Measurements from ENCODE around the gene GSG1. TPM values are rescaled to one million over a fixed set of nuclear protein-coding genes. Genes with fewer than 3 reads are reported as not detected.

GSG1 gene
- total RNA-seq, 1 experiment from 2014 or later: not detected

DNA sequence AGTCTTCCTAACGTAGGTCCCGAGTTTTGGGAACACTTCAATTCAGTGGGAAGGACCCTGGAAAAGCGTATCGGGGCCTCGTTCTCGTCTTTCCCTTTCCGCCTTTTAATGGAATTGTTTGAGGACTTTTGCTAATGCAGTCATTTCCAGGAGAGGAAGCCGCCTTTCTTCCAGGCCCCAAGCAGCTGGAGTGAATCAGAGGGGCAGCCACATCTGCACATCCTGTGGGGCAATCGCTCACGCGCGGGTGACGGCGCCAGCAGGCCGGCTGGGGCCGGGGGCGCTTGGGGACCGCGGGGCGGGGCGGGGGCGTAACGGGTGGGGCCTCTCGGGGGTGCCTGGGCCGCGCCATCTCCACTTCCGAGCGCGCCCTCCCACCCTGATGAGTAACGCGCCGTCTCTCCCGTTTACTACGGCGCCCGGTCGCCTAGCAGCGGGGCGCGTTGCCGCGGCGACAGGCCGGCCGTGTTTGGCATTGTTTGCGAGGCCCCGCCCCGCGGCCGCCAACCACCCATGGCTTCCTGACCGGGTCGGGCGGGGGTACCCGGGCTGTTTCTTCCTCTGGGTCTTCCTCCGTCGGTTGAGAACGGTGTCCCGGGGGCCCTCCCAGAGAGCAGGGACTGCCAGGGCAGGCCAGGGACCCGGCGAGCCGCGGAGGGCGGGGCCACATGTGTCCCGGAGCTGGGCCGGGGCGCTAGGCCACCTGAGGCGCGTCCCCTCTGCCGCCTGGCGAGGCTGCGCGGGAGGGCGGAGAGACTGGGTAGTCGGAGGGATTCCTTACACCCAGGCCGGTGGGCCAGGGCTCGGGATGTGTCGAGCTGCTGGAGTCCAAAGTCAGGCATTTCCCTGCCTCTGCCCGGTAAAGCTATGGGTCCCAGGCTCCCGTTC is 2.3 kb downstream of the GSG1 start:
- no peaks in the 10 kb centered on the region for H3K27me3 ChIP-seq (ENCODE audit: low read length)
- H2AFZ ChIP-seq (ENCODE audit: low read length): peak overlapping the region; percentile 94
- peak overlapping the region; percentile 87 for H3K4me2 ChIP-seq (ENCODE audit: low read depth, low read length, poor library complexity, severe bottlenecking)
- no peaks in the 10 kb centered on the region for H3K9me2 ChIP-seq (replicated peaks; ENCODE audit: insufficient read depth, low read length)
- H4K20me1 ChIP-seq (ENCODE audit: insufficient read depth, low read depth, low read length): no peaks in the 10 kb centered on the region
- H3K36me3 ChIP-seq (ENCODE audit: insufficient read depth, low read length): no peaks in the 10 kb centered on the region
- H3K27ac ChIP-seq (ENCODE audit: low read length): no peak overlapping the region
- no peaks in the 10 kb centered on the region for H3K79me2 ChIP-seq (ENCODE audit: low read length)
- H3K9ac ChIP-seq (ENCODE audit: low read length): peak overlapping the region; percentile 71
- peak overlapping the region; percentile 75 for H3K4me3 ChIP-seq (ENCODE audit: low read length)
- H3K9me3 ChIP-seq (ENCODE audit: low read length): no peaks in the 10 kb centered on the region
- DNase-seq: peak; percentile 93
- peaks cover 45% of the 10 kb centered on the region for H3K4me1 ChIP-seq (ENCODE audit: low read length)

DNA sequence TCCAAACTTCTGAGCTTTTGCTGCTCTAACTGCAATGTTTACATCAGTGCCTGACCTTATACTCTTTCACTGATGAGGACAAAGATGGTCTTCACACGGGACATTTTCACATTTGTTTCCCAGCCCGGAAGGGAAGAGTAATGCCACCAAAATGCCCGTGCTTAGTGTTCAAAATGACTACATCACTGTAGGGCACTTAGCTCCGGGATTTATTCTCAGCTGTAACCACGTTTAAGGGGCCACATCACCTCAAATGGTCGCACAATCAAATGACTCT is 2.9 kb downstream of the GSG1 start:
- peak overlapping the region; percentile 75 for H3K4me3 ChIP-seq (ENCODE audit: low read length)
- H3K9me2 ChIP-seq (replicated peaks; ENCODE audit: insufficient read depth, low read length): no peaks in the 10 kb centered on the region
- H3K9me3 ChIP-seq (ENCODE audit: low read length): no peaks in the 10 kb centered on the region
- peak overlapping the region; percentile 87 for H3K4me2 ChIP-seq (ENCODE audit: low read depth, low read length, poor library complexity, severe bottlenecking)
- H3K4me1 ChIP-seq (ENCODE audit: low read length): peaks cover 45% of the 10 kb centered on the region
- H3K36me3 ChIP-seq (ENCODE audit: insufficient read depth, low read length): no peaks in the 10 kb centered on the region
- H3K9ac ChIP-seq (ENCODE audit: low read length): peak overlapping the region; percentile 71
- no peak for DNase-seq
- no peaks in the 10 kb centered on the region for H3K27me3 ChIP-seq (ENCODE audit: low read length)
- no peaks in the 10 kb centered on the region for H4K20me1 ChIP-seq (ENCODE audit: insufficient read depth, low read depth, low read length)
- no peak overlapping the region for H3K27ac ChIP-seq (ENCODE audit: low read length)
- H2AFZ ChIP-seq (ENCODE audit: low read length): peak overlapping the region; percentile 39; the same call in 1 of the 2 replicates
- no peaks in the 10 kb centered on the region for H3K79me2 ChIP-seq (ENCODE audit: low read length)

DNA sequence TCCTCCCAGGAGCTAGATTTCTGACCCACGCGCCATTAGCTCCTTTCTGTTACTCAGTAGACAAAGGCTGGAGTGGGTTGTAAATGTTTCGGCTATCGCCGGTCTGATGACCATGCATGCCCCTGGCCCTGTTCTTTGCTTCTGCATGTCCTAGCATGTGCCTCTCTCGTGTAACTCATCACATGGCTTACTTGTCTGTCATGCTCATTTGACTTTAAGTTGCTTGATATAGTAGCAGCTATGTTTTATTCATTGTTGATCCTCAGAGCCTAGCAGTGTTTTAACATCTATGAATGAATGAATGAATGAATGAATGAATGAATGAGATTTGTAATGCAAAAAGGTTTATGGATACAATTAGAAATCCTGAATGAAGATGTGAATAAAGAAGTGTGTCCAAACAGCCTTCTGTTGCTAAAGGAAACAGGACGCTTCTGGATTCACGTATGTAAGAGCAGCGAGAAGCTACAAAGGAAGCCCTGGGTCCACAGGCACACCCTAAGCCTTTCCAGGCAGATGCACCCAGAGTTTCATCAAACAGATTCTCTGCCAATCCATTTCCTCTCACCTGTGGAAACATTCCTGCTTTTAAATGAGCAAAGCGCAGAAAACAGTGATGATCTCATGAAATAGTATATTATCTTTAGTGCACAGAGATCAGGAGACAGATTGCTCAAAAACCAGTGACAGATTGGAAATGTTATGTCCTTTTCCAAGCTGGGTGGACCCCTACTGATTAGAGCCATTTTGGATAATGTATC is 3.4 kb downstream of the GSG1 start:
- Histone ChIP-seq H3K4me1 (ENCODE audit: low read length) (peaks cover 45% of the 10 kb centered on the region), H3K27me3 (ENCODE audit: low read length) (no peaks in the 10 kb centered on the region), H3K4me3 (ENCODE audit: low read length) (peak overlapping the region; percentile 75; the same call in 1 of the 2 replicates), H3K79me2 (ENCODE audit: low read length) (no peaks in the 10 kb centered on the region), H3K27ac (ENCODE audit: low read length) (no peak overlapping the region), H3K36me3 (ENCODE audit: insufficient read depth, low read length) (no peaks in the 10 kb centered on the region), H3K9me2 (replicated peaks; ENCODE audit: insufficient read depth, low read length) (no peaks in the 10 kb centered on the region), H3K4me2 (ENCODE audit: low read depth, low read length, poor library complexity, severe bottlenecking) (peak overlapping the region; percentile 87), H2AFZ (ENCODE audit: low read length) (peak overlapping the region; percentile 39; the same call in 1 of the 2 replicates), H3K9me3 (ENCODE audit: low read length) (no peaks in the 10 kb centered on the region), H4K20me1 (ENCODE audit: insufficient read depth, low read depth, low read length) (no peaks in the 10 kb centered on the region), H3K9ac (ENCODE audit: low read length) (no peak overlapping the region; the same call in 1 of the 2 replicates)
- DNase-seq: no peak

DNA sequence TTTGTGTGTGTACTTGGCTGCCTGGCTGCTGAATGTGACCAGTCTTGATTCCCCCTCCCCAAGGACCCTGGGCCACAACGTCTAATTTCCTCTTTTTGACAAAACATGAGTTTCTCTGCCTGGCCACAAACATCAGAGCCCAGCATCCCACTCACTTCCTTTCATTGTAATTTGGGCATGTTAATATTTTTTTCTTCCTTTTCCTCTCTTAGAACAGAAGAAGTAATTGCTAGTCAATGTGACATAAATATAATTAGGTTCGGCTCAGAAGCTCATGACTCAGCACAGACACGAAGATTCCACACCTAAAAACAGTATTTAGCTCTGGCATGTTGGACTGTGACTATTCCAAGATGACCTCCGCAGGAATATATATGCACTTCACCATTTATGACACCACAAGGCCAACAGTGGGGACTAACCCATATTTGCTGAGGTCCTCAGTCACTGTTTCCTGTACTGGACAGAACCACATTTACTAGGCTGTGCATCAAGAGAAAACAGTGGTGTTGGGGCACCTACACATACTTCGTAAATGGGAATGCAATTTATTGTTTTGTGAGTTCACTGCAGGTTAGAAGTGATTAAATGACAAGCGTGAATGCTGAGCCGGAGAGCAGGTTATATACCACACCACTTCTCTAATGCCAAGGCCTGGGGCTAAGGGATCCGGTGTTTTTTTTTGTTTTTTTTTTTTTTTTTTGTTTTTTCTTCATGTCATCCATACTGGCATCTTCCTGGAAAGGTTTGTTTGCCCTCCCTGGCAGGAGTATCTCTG is 4.2 kb downstream of the GSG1 start:
- peak overlapping the region; percentile 76; the same call in 1 of the 2 replicates for H2AFZ ChIP-seq (ENCODE audit: low read length)
- peak; percentile 48 for DNase-seq
- peak overlapping the region; percentile 98 for H3K4me2 ChIP-seq (ENCODE audit: low read depth, low read length, poor library complexity, severe bottlenecking)
- no peak overlapping the region for H3K4me3 ChIP-seq (ENCODE audit: low read length)
- H3K36me3 ChIP-seq (ENCODE audit: insufficient read depth, low read length): no peaks in the 10 kb centered on the region
- H3K9ac ChIP-seq (ENCODE audit: low read length): peak overlapping the region; percentile 48; the same call in 1 of the 2 replicates
- H3K4me1 ChIP-seq (ENCODE audit: low read length): peaks cover 45% of the 10 kb centered on the region
- H3K27me3 ChIP-seq (ENCODE audit: low read length): no peaks in the 10 kb centered on the region
- H4K20me1 ChIP-seq (ENCODE audit: insufficient read depth, low read depth, low read length): no peaks in the 10 kb centered on the region
- no peaks in the 10 kb centered on the region for H3K79me2 ChIP-seq (ENCODE audit: low read length)
- no peaks in the 10 kb centered on the region for H3K9me3 ChIP-seq (ENCODE audit: low read length)
- peak overlapping the region; percentile 3; the same call in 1 of the 2 replicates for H3K27ac ChIP-seq (ENCODE audit: low read length)
- H3K9me2 ChIP-seq (replicated peaks; ENCODE audit: insufficient read depth, low read length): no peaks in the 10 kb centered on the region

DNA sequence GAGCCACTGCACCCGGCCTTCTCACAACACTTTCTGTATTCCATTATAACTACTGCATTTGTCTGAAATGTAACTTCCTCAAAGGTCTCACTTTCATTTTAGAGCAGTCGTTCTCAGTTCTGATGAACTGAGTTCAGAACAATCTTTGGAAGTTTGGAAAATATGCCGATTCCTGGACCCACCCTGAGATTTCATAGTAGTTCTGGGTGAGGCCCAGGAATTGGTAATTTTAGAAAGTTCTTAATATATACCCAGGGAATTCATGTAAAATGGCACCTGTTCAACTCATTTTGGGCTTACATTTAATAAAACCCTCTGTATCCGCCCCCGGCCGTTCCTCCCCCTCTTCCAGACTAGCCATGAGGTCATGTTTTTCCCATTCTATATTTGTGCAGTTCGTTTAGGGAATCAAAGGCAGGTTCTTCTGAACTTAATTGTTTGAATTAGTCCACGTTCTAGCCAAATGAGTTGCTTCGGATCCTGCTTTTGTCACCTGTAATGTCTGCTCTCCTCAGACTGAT is 5.9 kb downstream of the GSG1 start:
- no peaks in the 10 kb centered on the region for H3K9me3 ChIP-seq (ENCODE audit: low read length)
- peak overlapping the region; percentile 98 for H3K4me2 ChIP-seq (ENCODE audit: low read depth, low read length, poor library complexity, severe bottlenecking)
- peak overlapping the region; percentile 70 for H3K4me3 ChIP-seq (ENCODE audit: low read length)
- peaks cover 45% of the 10 kb centered on the region for H3K4me1 ChIP-seq (ENCODE audit: low read length)
- peak overlapping the region; percentile 63 for H3K9ac ChIP-seq (ENCODE audit: low read length)
- no peaks in the 10 kb centered on the region for H3K36me3 ChIP-seq (ENCODE audit: insufficient read depth, low read length)
- H2AFZ ChIP-seq (ENCODE audit: low read length): peak overlapping the region; percentile 100
- H3K27me3 ChIP-seq (ENCODE audit: low read length): no peaks in the 10 kb centered on the region
- H4K20me1 ChIP-seq (ENCODE audit: insufficient read depth, low read depth, low read length): no peaks in the 10 kb centered on the region
- DNase-seq: no peak
- no peaks in the 10 kb centered on the region for H3K9me2 ChIP-seq (replicated peaks; ENCODE audit: insufficient read depth, low read length)
- no peaks in the 10 kb centered on the region for H3K79me2 ChIP-seq (ENCODE audit: low read length)
- no peak overlapping the region for H3K27ac ChIP-seq (ENCODE audit: low read length)

DNA sequence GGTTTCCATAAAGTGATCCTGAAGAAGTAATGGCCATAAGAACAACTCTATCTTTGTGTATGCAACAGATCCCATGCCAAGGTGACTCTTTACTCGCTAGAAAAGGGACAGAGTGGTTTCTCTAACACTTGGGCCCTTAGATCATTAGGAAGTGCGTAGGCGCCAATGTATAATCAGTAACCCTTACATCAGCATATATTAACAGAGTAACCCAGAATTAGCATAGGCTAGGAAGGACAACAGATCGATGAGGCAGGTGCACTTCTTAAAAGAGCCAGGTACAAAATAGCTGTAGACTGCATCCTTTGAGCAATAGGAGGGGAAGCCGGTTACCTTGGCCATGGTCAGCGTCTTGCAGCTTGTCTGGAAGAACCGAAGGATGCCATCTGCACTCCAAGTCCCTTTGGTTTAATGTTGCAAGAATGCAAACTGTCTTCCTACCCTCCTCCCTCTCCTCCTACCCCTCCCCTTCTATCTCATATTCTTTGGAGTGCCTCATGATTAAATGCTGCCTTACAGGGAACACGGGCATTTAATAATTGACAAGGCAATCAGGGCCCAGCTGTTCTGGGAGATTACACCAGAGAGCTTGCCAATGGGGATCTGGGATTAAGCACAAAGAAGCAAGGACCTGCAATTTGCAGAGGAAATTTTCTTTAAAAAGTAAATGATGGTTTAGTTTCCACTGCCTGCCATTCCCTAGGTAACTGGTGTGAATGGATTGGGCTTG is 8.0 kb downstream of the GSG1 start:
- Histone ChIP-seq H2AFZ (ENCODE audit: low read length) (no peak overlapping the region), H3K9ac (ENCODE audit: low read length) (no peak overlapping the region), H3K4me1 (ENCODE audit: low read length) (peaks cover 33% of the 10 kb centered on the region), H3K79me2 (ENCODE audit: low read length) (no peaks in the 10 kb centered on the region), H3K4me3 (ENCODE audit: low read length) (no peak overlapping the region), H3K9me2 (replicated peaks; ENCODE audit: insufficient read depth, low read length) (no peaks in the 10 kb centered on the region), H3K36me3 (ENCODE audit: insufficient read depth, low read length) (no peaks in the 10 kb centered on the region), H3K27me3 (ENCODE audit: low read length) (no peaks in the 10 kb centered on the region), H3K4me2 (ENCODE audit: low read depth, low read length, poor library complexity, severe bottlenecking) (no peak overlapping the region), H3K27ac (ENCODE audit: low read length) (no peak overlapping the region), H4K20me1 (ENCODE audit: insufficient read depth, low read depth, low read length) (no peaks in the 10 kb centered on the region), H3K9me3 (ENCODE audit: low read length) (no peaks in the 10 kb centered on the region)
- DNase-seq: no peak

DNA sequence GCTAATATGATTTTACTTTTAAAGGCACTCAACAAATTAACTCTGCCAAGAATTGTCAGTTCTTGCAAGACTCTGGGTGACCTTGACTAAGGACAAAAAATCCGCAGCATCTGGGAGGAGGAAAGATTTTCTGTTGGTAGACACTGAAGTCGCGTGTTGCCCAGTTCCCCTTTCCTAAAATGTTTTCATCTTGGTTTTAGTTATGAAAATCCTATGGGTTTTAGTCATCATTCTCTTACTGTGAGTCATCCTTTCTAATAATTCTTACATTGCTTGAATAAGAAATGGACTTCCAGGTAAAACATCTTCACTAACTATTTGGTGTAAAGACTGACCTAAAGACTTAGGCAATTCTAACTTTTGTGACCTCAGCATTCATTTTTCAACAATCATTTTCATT is 9.1 kb downstream of the GSG1 start:
- Histone ChIP-seq H3K79me2 (ENCODE audit: low read length) (no peaks in the 10 kb centered on the region), H3K4me1 (ENCODE audit: low read length) (peaks cover 25% of the 10 kb centered on the region), H4K20me1 (ENCODE audit: insufficient read depth, low read depth, low read length) (no peaks in the 10 kb centered on the region), H3K9me3 (ENCODE audit: low read length) (no peaks in the 10 kb centered on the region), H3K9me2 (replicated peaks; ENCODE audit: insufficient read depth, low read length) (no peaks in the 10 kb centered on the region), H3K4me3 (ENCODE audit: low read length) (no peak overlapping the region), H3K4me2 (ENCODE audit: low read depth, low read length, poor library complexity, severe bottlenecking) (no peak overlapping the region), H3K36me3 (ENCODE audit: insufficient read depth, low read length) (no peaks in the 10 kb centered on the region), H2AFZ (ENCODE audit: low read length) (no peak overlapping the region), H3K27ac (ENCODE audit: low read length) (no peak overlapping the region), H3K9ac (ENCODE audit: low read length) (no peak overlapping the region), H3K27me3 (ENCODE audit: low read length) (no peaks in the 10 kb centered on the region)
- no peak for DNase-seq

Data from Karpas-422 (cell line).